Liver (tissue), 9 donors: ENCODE data around the gene DZIP1L. TPM values are rescaled to one million over a fixed set of nuclear protein-coding genes. Genes with fewer than 3 reads are reported as not detected.

Source experiments
- DNase-seq: peaks from one replicate; pipeline ENCODE4 v3.0.0-alpha.2; 2017; ENCODE audit warnings: low spot score
- H3K27ac ChIP-seq, 2 donors: one replicate each; pipeline ENCODE4 v1.7.0; 2013; ENCODE audit warnings: inconsistent platforms in 2 of 2, low read length in 2 of 2, control low read depth in 1 of 2, low read depth in 1 of 2, mild to moderate bottlenecking in 1 of 2
- H3K27me3 ChIP-seq, 4 donors: one replicate each; pipeline versions ENCODE4 v1.6.1 to v1.7.0; 2013; ENCODE audit warnings: low read length in 3 of 4, inconsistent platforms in 1 of 4, mild to moderate bottlenecking in 1 of 4, moderate library complexity in 1 of 4; ENCODE audit not compliant: control insufficient read depth in 4 of 4, insufficient read depth in 4 of 4
- H3K36me3 ChIP-seq, 4 donors: one replicate each; pipeline versions ENCODE4 v1.6.1 to v1.7.0; 2013; ENCODE audit warnings: low read length in 3 of 4, mild to moderate bottlenecking in 3 of 4, low read depth in 1 of 4, moderate library complexity in 1 of 4; ENCODE audit not compliant: control insufficient read depth in 4 of 4, insufficient read depth in 3 of 4
- H3K4me1 ChIP-seq, 4 donors: one replicate each; pipeline versions ENCODE4 v1.6.1 to v1.7.0; 2013; ENCODE audit warnings: low read length in 3 of 4, mild to moderate bottlenecking in 3 of 4, moderate library complexity in 1 of 4; ENCODE audit not compliant: control insufficient read depth in 4 of 4, insufficient read depth in 4 of 4
- H3K4me3 ChIP-seq, 3 donors: one replicate each; pipeline versions ENCODE4 v1.6.1 to v1.7.0; 2013; ENCODE audit warnings: low read length in 3 of 3, control low read depth in 1 of 3, low read depth in 1 of 3, mild to moderate bottlenecking in 1 of 3
- H3K9ac ChIP-seq, 2 donors: one replicate each; pipeline ENCODE4 v1.7.0; 2013; ENCODE audit warnings: low read length in 2 of 2, mild to moderate bottlenecking in 2 of 2, moderate library complexity in 2 of 2, control low read depth in 1 of 2, low read depth in 1 of 2
- H3K9me3 ChIP-seq, 4 donors: one replicate each; pipeline versions ENCODE4 v1.6.1 to v1.7.0; 2013; ENCODE audit warnings: low read length in 3 of 4; ENCODE audit not compliant: control insufficient read depth in 4 of 4
- ATF3 ChIP-seq: IDR thresholded peaks from 2 replicates; pipeline ENCODE4 v1.6.1; 2016; ENCODE audit warnings: antibody characterized with exemption
- CTCF ChIP-seq: fragments of 150-350 bp; IDR thresholded peaks from 2 replicates; pipeline ENCODE4 v1.5.1; 2017; ENCODE audit warnings: improper control_type of control experiment, low read depth, low read length; ENCODE audit not compliant: missing input control
- EGR1 ChIP-seq, 2 donors: IDR thresholded peaks; 2 replicates each; pipeline ENCODE4 v1.6.1; 2016 to 2018; ENCODE audit warnings: antibody characterized with exemption in 2 of 2, low read depth in 2 of 2
- FOXA1 ChIP-seq: IDR thresholded peaks from 2 replicates; pipeline ENCODE4 v1.6.1; 2016; ENCODE audit warnings: antibody characterized with exemption
- FOXA2 ChIP-seq: IDR thresholded peaks from 2 replicates; pipeline ENCODE4 v1.6.1; 2016; ENCODE audit warnings: antibody characterized with exemption
- GABPA ChIP-seq, 2 donors: IDR thresholded peaks in 1 of 2; conservative IDR thresholded peaks in 1 of 2; 2 replicates each; pipeline ENCODE4 v1.6.1; 2016; ENCODE audit warnings: antibody characterized with exemption in 2 of 2, mild to moderate bottlenecking in 1 of 2, moderate library complexity in 1 of 2
- HNF4A ChIP-seq, 2 donors: conservative IDR thresholded peaks; 2 replicates each; pipeline ENCODE4 v1.6.1; 2016; ENCODE audit warnings: antibody characterized with exemption in 2 of 2, mild to moderate bottlenecking in 2 of 2
- HNF4G ChIP-seq: IDR thresholded peaks from 2 replicates; pipeline ENCODE4 v1.6.1; 2016; ENCODE audit warnings: antibody characterized with exemption
- JUND ChIP-seq, 2 donors: IDR thresholded peaks; 2 replicates each; pipeline ENCODE4 v1.6.1; 2016; ENCODE audit warnings: antibody characterized with exemption in 2 of 2
- MAX ChIP-seq: IDR thresholded peaks from 2 replicates; pipeline ENCODE4 v1.6.1; 2016; ENCODE audit warnings: antibody characterized with exemption
- NR2F2 ChIP-seq: IDR thresholded peaks from 2 replicates; pipeline ENCODE4 v1.6.1; 2016; ENCODE audit warnings: antibody characterized with exemption
- RAD21 ChIP-seq, 2 donors: IDR thresholded peaks; 2 replicates each; pipeline ENCODE4 v1.6.1; 2016; ENCODE audit warnings: antibody characterized with exemption in 2 of 2, mild to moderate bottlenecking in 2 of 2
- REST ChIP-seq: IDR thresholded peaks from 2 replicates; pipeline ENCODE4 v1.6.1; 2016; ENCODE audit warnings: antibody characterized with exemption, mild to moderate bottlenecking
- RXRA ChIP-seq, 2 donors: IDR thresholded peaks; 2 replicates each; pipeline ENCODE4 v1.6.1; 2017 to 2018; ENCODE audit warnings: antibody characterized with exemption in 2 of 2, mild to moderate bottlenecking in 1 of 2
- SP1 ChIP-seq: IDR thresholded peaks from 2 replicates; pipeline ENCODE4 v1.6.1; 2018; ENCODE audit warnings: antibody characterized with exemption, mild to moderate bottlenecking
- TAF1 ChIP-seq: conservative IDR thresholded peaks from 2 replicates; pipeline ENCODE4 v1.6.1; 2016; ENCODE audit warnings: antibody characterized with exemption, mild to moderate bottlenecking
- YY1 ChIP-seq: IDR thresholded peaks from 2 replicates; pipeline ENCODE4 v1.6.1; 2016; ENCODE audit warnings: antibody characterized with exemption, mild to moderate bottlenecking
- ZBTB33 ChIP-seq: IDR thresholded peaks from 2 replicates; pipeline ENCODE4 v1.6.1; 2016; ENCODE audit warnings: antibody characterized with exemption
- WGBS: extraction: QIAGEN DNeasy Blood & Tissue Kit; methylation state at CpG from one replicate; pipeline ENCODE4 v1.1.7; 2013; 5-methylcytosine and 5-hydroxymethylcytosine counted together
- polyA plus RNA-seq, 2 donors: library from polyadenylated mRNA; stranded (reverse) in 1 of 2; unstranded in 1 of 2; fragments of 200-250 nt in 1 of 2; fragments of >200 nt in 1 of 2; fragmentation: Nextera tagmentation in 1 of 2; extraction: Ambion mirVana in 1 of 2; gene quantifications; one replicate each; pipeline versions ENCODE4 v1.2.1 to v1.2.3, GENCODE V29; 2013 to 2015
- total RNA-seq, 2 donors: library from RNA; depleted of rRNA; stranded (reverse); fragments of >200 nt; gene quantifications; one replicate each; pipeline ENCODE4 v1.2.3, GENCODE V29; 2014
- donor health status: healthy.
- donor health status: healthy.
- donor health status: healthy.
- donor health status: healthy.
- donor health status: healthy.

DZIP1L gene
- total and polyA plus RNA-seq, 4 donors = 0.62 to 5.9 (median 1.3) TPM

- TF ChIP-seq MAX = no peak
- no peak for TF ChIP-seq GABPA (IDR thresholded peaks at IDR 0.05 in 1 of 2, conservative IDR thresholded peaks at IDR 0.05 in 1 of 2)
- TF ChIP-seq TAF1 = no peak
- TF ChIP-seq EGR1 (IDR thresholded peaks at IDR 0.05; ENCODE audit: low read depth in 2 of 2) = no peak
- TF ChIP-seq SP1 = no peak
- TF ChIP-seq REST = no peak
- TF ChIP-seq NR2F2 = no peak
- no peak for TF ChIP-seq RAD21 (IDR thresholded peaks at IDR 0.05)
- TF ChIP-seq FOXA2 = no peak
- no peak for TF ChIP-seq HNF4G
- TF ChIP-seq FOXA1 = no peak
- no peak for TF ChIP-seq ATF3
- TF ChIP-seq JUND (IDR thresholded peaks at IDR 0.05) = no peak
- TF ChIP-seq RXRA (IDR thresholded peaks at IDR 0.05) = no peak
- no peak for TF ChIP-seq YY1
- TF ChIP-seq CTCF = no peak
- TF ChIP-seq ZBTB33 = no peak
- no peak for TF ChIP-seq HNF4A (conservative IDR thresholded peaks at IDR 0.05)
- H3K9ac ChIP-seq = no peak overlapping the region
- no peak overlapping the region for H3K4me3 ChIP-seq
- DNase-seq = no peak
- no peaks in the 10 kb centered on the region for H3K9me3 ChIP-seq
- WGBS = 75% methylated on average over 4 of the region's 4 CpGs
- peaks cover 0 to 13% (median 6%) of the 10 kb centered on the region in 4 donors for H3K4me1 ChIP-seq
- H3K27ac ChIP-seq = no peak overlapping the region
- no peaks in the 10 kb centered on the region for H3K36me3 ChIP-seq
- no peaks in the 10 kb centered on the region for H3K27me3 ChIP-seq
These were observed 4.0 kb upstream of the DZIP1L start for GRCh38 chr3:138119423-138119766.
